Endodermal cell (in vitro differentiated cells): Measurements from ENCODE around the gene LRRC1. TPM values are rescaled to one million over a fixed set of nuclear protein-coding genes. Genes with fewer than 3 reads are reported as not detected.

Experiments used
- DNase-seq: peaks from one replicate; pipeline ENCODE4 v3.0.0-alpha.2; 2017
- H3K27ac ChIP-seq: 2 replicates; pipeline ENCODE4 v1.5.1; 2013; ENCODE audit warnings: mild to moderate bottlenecking, low read depth, low read length, moderate library complexity
- H3K27me3 ChIP-seq: 2 replicates; pipeline ENCODE4 v1.6.1; 2013; ENCODE audit warnings: mild to moderate bottlenecking, low read length, moderate library complexity; ENCODE audit not compliant: insufficient read depth, control insufficient read depth, poor library complexity, severe bottlenecking
- H3K36me3 ChIP-seq: 2 replicates; pipeline ENCODE4 v1.7.0; 2013; ENCODE audit warnings: mild to moderate bottlenecking, low read length, moderate library complexity; ENCODE audit not compliant: control insufficient read depth, insufficient read depth
- H3K4me1 ChIP-seq: one replicate; pipeline ENCODE4 v1.7.0; 2013; ENCODE audit warnings: low read length; ENCODE audit not compliant: control insufficient read depth, insufficient read depth
- H3K4me3 ChIP-seq: 2 replicates; pipeline ENCODE4 v1.5.1; 2013; ENCODE audit warnings: mild to moderate bottlenecking, low read length, moderate library complexity
- H3K9ac ChIP-seq: 2 replicates; pipeline ENCODE4 v1.6.1; 2013; ENCODE audit warnings: mild to moderate bottlenecking, low read length, moderate library complexity; ENCODE audit not compliant: poor library complexity, severe bottlenecking; ENCODE audit errors: extremely low read depth
- H3K9me3 ChIP-seq: 2 replicates; pipeline ENCODE4 v1.6.1; 2013; ENCODE audit warnings: mild to moderate bottlenecking, low read length, moderate library complexity; ENCODE audit not compliant: control insufficient read depth
- H3K27ac Mint-ChIP-seq: 2 replicates; pipeline ENCODE4 v1.8.0; 2020; ENCODE audit warnings: mixed read lengths
- H3K27me3 Mint-ChIP-seq: 2 replicates; pipeline ENCODE4 v1.8.0; 2021; ENCODE audit warnings: mild to moderate bottlenecking, mixed read lengths; ENCODE audit not compliant: insufficient read depth
- H3K36me3 Mint-ChIP-seq: 2 replicates; pipeline ENCODE4 v1.8.0; 2020; ENCODE audit warnings: low read depth, mixed read lengths
- H3K4me1 Mint-ChIP-seq: 2 replicates; pipeline ENCODE4 v1.8.0; 2020; ENCODE audit warnings: mixed read lengths
- H3K4me3 Mint-ChIP-seq: 2 replicates; pipeline ENCODE4 v1.8.0; 2020; ENCODE audit warnings: mild to moderate bottlenecking, moderate library complexity, mixed read lengths
- H3K9me3 Mint-ChIP-seq: 2 replicates; pipeline ENCODE4 v1.8.0; 2020; ENCODE audit warnings: mild to moderate bottlenecking, mixed read lengths
- WGBS, 2 experiments: methylation state at CpG; one replicate each; pipeline versions ENCODE4 v1.1.5 to v1.1.7; 2013; ENCODE audit warnings: missing lambda C conversion rate in 2 of 2, mixed read lengths in 1 of 2; ENCODE audit not compliant: insufficient coverage in 1 of 2, insufficient read length in 1 of 2; 5-methylcytosine and 5-hydroxymethylcytosine counted together
- total RNA-seq, 2 donors: library from RNA; stranded (reverse); fragmentation: NEBNext Ultra II Directional in 1 of 2; extraction: Animal tissue kit (Norgen Biotek cat#: 25700) in 1 of 2; gene quantifications; 2 replicates in 1 of 2; 3 replicates in 1 of 2; pipeline ENCODE4 v1.2.1, GENCODE V29; 2021
- TF ChIP-seq, protein P1 (sequence below): fragments of 200-600 bp; sonication (generic); conservative IDR thresholded peaks from 2 replicates; pipeline ENCODE4 v1.5.0; 2021; ENCODE audit warnings: antibody characterized with exemption, mild to moderate bottlenecking

Gene LRRC1
- total RNA-seq, 2 donors from 2014 or later, result 14.1 to 15.3 TPM

- no peak overlapping the region for H3K27ac Mint-ChIP-seq
- no peak overlapping the region for H3K27ac ChIP-seq
- no peaks in the 10 kb centered on the region for H3K9me3 Mint-ChIP-seq
- H3K36me3 Mint-ChIP-seq, result no peaks in the 10 kb centered on the region
- no peak overlapping the region for H3K4me3 ChIP-seq
- H3K4me3 Mint-ChIP-seq, result no peak overlapping the region
- no peaks in the 10 kb centered on the region for H3K9me3 ChIP-seq
- 96% methylated on average over 1 of the region's 1 CpG; no CpG with 5 or more reads in 1 of the 2 experiments for WGBS, 2 experiments
- H3K36me3 ChIP-seq, result no peaks in the 10 kb centered on the region
- H3K27me3 Mint-ChIP-seq, result peaks cover 7% of the 10 kb centered on the region
- DNase-seq, result no peak
- H3K4me1 Mint-ChIP-seq, result peaks cover 51% of the 10 kb centered on the region
- TF ChIP-seq, protein P1, sequence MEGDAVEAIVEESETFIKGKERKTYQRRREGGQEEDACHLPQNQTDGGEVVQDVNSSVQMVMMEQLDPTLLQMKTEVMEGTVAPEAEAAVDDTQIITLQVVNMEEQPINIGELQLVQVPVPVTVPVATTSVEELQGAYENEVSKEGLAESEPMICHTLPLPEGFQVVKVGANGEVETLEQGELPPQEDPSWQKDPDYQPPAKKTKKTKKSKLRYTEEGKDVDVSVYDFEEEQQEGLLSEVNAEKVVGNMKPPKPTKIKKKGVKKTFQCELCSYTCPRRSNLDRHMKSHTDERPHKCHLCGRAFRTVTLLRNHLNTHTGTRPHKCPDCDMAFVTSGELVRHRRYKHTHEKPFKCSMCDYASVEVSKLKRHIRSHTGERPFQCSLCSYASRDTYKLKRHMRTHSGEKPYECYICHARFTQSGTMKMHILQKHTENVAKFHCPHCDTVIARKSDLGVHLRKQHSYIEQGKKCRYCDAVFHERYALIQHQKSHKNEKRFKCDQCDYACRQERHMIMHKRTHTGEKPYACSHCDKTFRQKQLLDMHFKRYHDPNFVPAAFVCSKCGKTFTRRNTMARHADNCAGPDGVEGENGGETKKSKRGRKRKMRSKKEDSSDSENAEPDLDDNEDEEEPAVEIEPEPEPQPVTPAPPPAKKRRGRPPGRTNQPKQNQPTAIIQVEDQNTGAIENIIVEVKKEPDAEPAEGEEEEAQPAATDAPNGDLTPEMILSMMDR, result no peak
- no peak overlapping the region for H3K9ac ChIP-seq
- peaks cover 9% of the 10 kb centered on the region for H3K4me1 ChIP-seq
- H3K27me3 ChIP-seq, result no peaks in the 10 kb centered on the region
Observed at GRCh38 chr6:53813096-53813495, 18.3 kb downstream of the LRRC1 start.

DNA sequence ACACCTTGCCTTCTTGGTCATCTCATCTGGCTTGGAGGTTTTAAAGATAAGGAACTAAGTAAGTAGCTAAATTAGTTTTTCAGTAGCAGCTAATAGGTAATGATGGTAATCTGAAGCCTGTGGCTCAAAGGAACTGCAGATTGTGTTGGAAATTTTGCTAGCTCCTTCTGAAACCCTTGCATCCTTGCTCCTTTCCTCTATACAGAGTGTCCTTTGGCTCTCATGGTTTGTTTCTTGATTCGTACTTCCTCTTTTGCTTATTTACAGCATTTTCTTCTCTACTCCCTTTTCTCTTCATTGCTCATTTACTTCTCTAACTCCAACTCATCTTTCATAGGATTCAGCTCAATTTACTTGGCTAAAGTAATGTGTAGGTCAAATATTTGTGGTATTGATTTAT, 19.0 kb downstream of the LRRC1 start:
- H3K27me3 ChIP-seq, result no peaks in the 10 kb centered on the region
- peaks cover 48% of the 10 kb centered on the region for H3K4me1 Mint-ChIP-seq
- no peak overlapping the region for H3K27ac Mint-ChIP-seq
- peaks cover 7% of the 10 kb centered on the region for H3K27me3 Mint-ChIP-seq
- H3K36me3 ChIP-seq, result no peaks in the 10 kb centered on the region
- TF ChIP-seq, protein P1, result no peak
- no peak for DNase-seq
- no peaks in the 10 kb centered on the region for H3K9me3 ChIP-seq
- H3K9ac ChIP-seq, result no peak overlapping the region
- no peak overlapping the region for H3K4me3 ChIP-seq
- H3K4me3 Mint-ChIP-seq, result no peak overlapping the region
- no peaks in the 10 kb centered on the region for H3K36me3 Mint-ChIP-seq
- WGBS, 2 experiments, result 77 to 80% methylated on average over 1 of the region's 1 CpG
- peaks cover 9% of the 10 kb centered on the region for H3K4me1 ChIP-seq
- no peaks in the 10 kb centered on the region for H3K9me3 Mint-ChIP-seq
- no peak overlapping the region for H3K27ac ChIP-seq

DNA sequence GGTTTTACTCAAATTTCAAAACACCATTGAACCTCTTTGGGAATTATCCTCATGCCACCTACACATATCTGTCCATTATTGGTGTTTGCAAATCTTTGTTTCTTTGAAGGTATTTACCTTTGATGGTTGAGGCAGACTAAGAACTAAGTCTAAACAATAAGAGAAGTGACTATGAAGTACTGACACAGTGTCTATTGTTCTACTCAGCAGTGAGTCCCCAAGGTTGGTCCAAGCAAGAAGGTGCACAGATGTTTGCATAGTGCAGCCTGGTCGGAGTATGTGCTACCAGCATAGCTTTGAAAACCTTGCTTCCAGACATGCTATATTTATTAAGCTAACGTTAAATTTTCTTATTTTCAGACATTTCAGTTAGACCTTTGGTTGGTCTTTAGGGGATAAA, 19.5 kb downstream of the LRRC1 start:
- peaks cover 50% of the 10 kb centered on the region for H3K4me1 Mint-ChIP-seq
- no peaks in the 10 kb centered on the region for H3K9me3 Mint-ChIP-seq
- WGBS, 2 experiments, result 85 to 91% methylated on average over 2 of the region's 2 CpGs

More for the DNA sequence above, 19.5 kb downstream of the LRRC1 start:
- Histone ChIP-seq H3K4me1 (peaks cover 9% of the 10 kb centered on the region), H3K27me3 (no peaks in the 10 kb centered on the region), H3K9ac (no peak overlapping the region), H3K36me3 (no peaks in the 10 kb centered on the region), H3K27ac (no peak overlapping the region), H3K4me3 (no peak overlapping the region), H3K9me3 (no peaks in the 10 kb centered on the region)
- Mint-ChIP-seq H3K27me3 (peaks cover 7% of the 10 kb centered on the region), H3K36me3 (no peaks in the 10 kb centered on the region), H3K4me3 (no peak overlapping the region), H3K27ac (no peak overlapping the region)
- DNase-seq, result no peak
- TF ChIP-seq, protein P1, result no peak
